ENCODE data around the gene MEG3.

MEG3 gene

DNA sequence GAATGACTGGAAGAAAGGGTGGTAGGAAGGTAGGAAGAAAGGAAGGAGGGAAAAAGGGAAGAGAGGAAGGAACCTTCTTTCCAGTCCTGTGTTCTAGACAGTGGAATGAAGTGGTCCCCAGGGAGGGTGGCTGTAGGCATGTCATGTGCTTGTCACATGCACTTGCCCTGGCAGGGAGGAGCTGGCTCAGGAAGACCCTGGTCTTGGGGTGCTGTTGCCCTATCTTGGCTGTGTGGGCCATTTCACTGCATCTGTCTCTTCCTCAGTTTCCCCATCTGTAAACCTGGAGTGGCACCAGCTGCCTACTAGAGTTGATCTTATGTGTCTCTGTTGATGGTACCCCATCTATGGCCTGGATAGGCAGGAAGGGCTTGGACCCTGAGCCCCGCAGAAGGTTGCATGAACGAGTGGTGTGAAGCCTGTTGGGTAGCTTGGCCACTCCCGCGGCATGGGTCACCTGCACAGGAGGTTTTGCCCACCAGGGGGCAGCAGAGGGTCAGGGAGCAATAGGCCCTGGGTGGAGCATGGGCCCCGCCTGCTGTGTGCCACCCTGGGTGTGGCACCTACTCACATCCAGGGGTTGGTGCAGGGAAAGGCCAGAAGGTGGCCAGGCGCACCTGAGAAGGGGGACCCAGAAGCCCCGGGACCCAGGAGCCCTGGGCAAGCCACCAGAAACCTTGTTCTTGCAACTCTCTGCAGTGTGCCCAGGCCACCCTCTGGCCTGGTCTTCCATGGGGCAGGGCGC, 25.1 kb downstream of the MEG3 start:
- TF ChIP-seq, protein P1, sequence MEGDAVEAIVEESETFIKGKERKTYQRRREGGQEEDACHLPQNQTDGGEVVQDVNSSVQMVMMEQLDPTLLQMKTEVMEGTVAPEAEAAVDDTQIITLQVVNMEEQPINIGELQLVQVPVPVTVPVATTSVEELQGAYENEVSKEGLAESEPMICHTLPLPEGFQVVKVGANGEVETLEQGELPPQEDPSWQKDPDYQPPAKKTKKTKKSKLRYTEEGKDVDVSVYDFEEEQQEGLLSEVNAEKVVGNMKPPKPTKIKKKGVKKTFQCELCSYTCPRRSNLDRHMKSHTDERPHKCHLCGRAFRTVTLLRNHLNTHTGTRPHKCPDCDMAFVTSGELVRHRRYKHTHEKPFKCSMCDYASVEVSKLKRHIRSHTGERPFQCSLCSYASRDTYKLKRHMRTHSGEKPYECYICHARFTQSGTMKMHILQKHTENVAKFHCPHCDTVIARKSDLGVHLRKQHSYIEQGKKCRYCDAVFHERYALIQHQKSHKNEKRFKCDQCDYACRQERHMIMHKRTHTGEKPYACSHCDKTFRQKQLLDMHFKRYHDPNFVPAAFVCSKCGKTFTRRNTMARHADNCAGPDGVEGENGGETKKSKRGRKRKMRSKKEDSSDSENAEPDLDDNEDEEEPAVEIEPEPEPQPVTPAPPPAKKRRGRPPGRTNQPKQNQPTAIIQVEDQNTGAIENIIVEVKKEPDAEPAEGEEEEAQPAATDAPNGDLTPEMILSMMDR (IDR thresholded peaks at IDR 0.05; ENCODE audit: low read length, missing control alignments) = peak; percentile 58
- peak; percentile 27 for DNase-seq (ENCODE audit: low read depth)
- no peak overlapping the region for H3K4me3 ChIP-seq (replicated peaks; ENCODE audit: low read depth, low read length)

DNA sequence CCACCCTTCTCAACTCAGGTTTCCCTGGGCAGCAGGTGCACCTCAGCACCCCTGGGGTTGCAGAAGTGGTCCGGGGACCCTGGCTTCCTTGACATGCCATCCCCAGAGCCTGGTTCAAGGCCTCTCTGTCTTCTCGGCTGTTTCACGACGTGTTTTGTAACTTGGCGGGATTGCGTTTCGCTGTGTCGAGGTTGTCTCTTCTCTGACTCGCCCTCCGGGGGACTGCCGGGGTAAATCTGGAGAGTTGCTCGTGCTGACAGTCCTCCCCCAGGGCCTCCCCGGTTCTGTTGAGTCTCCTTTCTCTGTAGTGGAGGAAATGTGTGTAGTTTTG, 25.6 kb downstream of the MEG3 start:
- TF ChIP-seq, protein P1 (IDR thresholded peaks at IDR 0.05; ENCODE audit: low read length, missing control alignments) = no peak
- DNase-seq (ENCODE audit: low read depth) = no peak
- no peak overlapping the region for H3K4me3 ChIP-seq (replicated peaks; ENCODE audit: low read depth, low read length)

DNA sequence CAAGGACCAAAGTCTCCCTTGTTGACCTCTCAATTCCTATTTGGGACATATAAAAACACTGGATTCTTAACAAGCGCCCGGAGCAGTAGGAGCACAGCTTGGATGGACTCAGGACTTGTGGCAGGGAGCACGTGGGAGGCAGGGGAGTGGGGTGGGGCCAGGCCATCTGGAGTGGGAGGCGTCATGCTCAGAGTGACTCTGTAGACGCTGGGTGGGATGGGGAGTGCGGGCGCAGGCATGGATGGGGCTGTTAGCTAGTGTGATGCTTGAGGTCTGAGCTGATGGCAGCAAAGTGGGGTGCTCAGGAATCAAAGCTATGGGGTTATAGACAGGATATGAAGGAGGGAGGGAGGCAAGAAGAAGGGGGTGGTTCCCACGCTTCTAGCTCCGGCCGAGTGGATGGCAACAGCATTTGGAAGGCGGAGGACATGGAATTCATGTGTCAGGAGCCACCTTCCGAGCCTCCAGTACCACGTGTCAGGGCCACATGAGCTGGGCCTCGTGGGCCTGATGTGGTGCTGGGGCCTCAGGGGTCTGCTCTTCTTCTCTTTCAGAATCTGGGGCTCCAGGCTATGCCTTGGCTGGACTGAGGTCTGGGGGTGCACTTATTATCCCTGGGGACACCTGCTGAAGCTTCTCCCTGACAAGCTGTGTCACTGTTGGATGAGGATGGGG, 26.2 kb downstream of the MEG3 start:
- TF ChIP-seq, protein P1 (IDR thresholded peaks at IDR 0.05; ENCODE audit: low read length, missing control alignments) = no peak
- DNase-seq (ENCODE audit: low read depth) = no peak
- no peak overlapping the region for H3K4me3 ChIP-seq (replicated peaks; ENCODE audit: low read depth, low read length)

DNA sequence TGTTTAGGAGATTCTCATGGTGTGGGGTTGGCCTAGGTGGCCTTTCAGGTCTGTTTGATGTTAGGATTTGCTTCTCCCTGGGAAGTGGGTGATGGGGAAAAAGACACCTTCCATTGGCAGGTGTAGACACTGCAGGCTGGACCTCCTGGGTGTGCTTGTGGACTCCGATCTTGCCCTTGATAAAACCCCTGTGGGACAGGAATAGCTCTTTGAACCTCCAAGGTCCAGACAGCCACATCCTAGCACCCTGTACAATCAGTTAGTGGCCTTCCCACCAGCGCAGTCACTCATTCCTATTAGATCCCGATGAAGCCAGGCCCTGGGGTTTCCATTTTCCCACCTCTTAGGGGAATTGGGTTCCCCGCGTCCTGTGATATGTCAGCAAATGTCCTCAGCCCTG, 28.5 kb downstream of the MEG3 start:
- no peak for DNase-seq (ENCODE audit: low read depth)

DNA sequence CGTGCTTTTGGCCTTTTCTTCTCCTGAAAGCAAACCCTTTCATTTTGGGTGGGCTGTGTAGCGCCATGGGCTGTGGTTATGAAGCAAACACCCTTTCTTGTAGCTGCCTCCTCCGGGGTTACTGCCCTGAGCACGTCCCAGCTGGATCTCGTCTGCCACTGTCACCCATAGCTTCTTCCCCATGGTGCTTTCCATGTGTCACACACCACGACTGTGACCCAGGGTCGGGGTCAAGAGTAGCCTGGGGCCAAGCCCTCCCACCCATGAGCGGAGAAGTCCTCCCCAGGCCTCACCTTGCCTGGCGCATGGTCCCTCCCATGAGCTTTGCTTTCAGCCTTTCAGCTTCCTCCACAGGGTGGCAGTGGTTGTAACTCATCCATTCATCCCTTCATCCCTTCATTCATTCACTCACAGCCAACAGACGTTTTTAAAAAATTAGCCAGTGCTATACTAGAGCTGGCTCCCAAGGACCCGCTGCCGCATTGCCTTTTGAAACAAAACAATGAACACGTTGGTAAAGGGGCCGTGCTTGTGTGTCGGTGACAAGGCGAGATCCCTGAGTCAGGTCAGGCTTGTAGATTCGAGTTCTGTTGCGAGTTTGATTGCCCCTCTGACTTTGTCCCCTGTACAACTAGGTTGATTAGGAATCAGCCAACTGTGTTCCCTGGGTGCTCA, 29.5 kb downstream of the MEG3 start:
- H3K4me3 ChIP-seq (replicated peaks; ENCODE audit: low read depth, low read length) = no peak overlapping the region
- TF ChIP-seq, protein P1 (IDR thresholded peaks at IDR 0.05; ENCODE audit: low read length, missing control alignments) = no peak
- DNase-seq (ENCODE audit: low read depth) = no peak

More for the DNA sequence above, 28.5 kb downstream of the MEG3 start:
- H3K4me3 ChIP-seq (replicated peaks; ENCODE audit: low read depth, low read length) = no peak overlapping the region
- TF ChIP-seq, protein P1 (IDR thresholded peaks at IDR 0.05; ENCODE audit: low read length, missing control alignments) = no peak

DNA sequence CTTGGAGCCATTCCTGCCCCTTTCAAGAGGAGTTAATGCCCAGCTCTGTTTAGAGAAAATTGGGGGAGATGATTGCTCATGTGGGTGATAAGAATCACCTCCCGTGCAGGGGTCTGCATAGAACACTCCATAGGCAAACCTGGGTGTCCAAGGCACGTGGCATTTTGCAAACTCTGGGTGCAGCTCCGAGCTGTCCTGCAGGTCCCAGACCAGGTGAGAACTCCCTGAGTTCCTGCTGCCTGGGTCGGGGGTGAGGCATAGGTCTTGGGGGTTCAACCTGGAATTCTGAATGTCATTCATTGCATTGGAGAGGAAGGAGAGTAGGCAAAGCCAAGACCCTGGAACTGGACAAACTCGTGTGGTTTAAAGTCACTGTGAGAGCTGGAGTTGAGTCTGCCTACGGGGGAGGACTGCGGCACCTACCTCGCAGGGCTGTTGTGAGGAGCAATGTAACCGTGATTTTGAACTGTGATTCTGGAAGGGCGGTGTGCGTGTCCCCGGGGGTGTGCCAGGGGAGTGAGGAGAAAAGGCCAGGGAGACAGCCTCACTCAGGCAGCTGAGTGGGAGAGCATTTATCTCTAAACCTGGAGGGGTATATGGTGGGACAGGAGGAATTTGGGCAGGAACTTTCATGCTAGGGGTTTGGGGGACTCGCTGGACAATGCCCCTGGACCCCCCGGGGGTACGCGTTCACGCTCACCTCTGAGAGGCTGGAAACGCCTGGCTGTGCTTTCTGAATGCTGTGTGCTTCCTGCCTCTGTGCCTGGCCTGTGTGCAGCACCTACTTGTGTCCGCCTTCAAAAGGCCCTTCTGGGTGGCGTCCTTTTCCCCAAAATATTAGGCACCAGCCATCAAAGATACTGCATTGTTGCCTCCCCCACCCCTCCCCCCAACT, 30.4 kb downstream of the MEG3 start:
- no peak overlapping the region for H3K4me3 ChIP-seq (replicated peaks; ENCODE audit: low read depth, low read length)
- TF ChIP-seq, protein P1 (IDR thresholded peaks at IDR 0.05; ENCODE audit: low read length, missing control alignments) = no peak
- no peak for DNase-seq (ENCODE audit: low read depth)
